Measurements from ENCODE around the gene PIP5K1B.

Gene PIP5K1B

GRCh38 chr9:68950689-68951088 lies 245.6 kb downstream of the PIP5K1B start:
- no peak overlapping the region for H3K27ac ChIP-seq

GRCh38 chr9:68951879-68952659 lies 247.0 kb downstream of the PIP5K1B start:
- no peak for TF ChIP-seq ZFX (IDR thresholded peaks at IDR 0.05)
- TF ChIP-seq CTCF (conservative IDR thresholded peaks at IDR 0.05), result no peak
- no peak overlapping the region for H3K27ac ChIP-seq

More at GRCh38 chr9:68950689-68951088, 245.6 kb downstream of the PIP5K1B start:
- no peak for TF ChIP-seq ZFX (IDR thresholded peaks at IDR 0.05)
- TF ChIP-seq CTCF (conservative IDR thresholded peaks at IDR 0.05), result no peak

- no peak overlapping the region for H3K27ac ChIP-seq
- TF ChIP-seq ZFX (IDR thresholded peaks at IDR 0.05) (no peak), CTCF (conservative IDR thresholded peaks at IDR 0.05) (no peak)
These were observed 248.7 kb downstream of the PIP5K1B start for GRCh38 chr9:68953771-68954170.

GRCh38 chr9:68955330-68955729 lies 250.3 kb downstream of the PIP5K1B start:
- no peak overlapping the region for H3K27ac ChIP-seq
- TF ChIP-seq ZFX (IDR thresholded peaks at IDR 0.05) (no peak), CTCF (conservative IDR thresholded peaks at IDR 0.05) (no peak)

GRCh38 chr9:68957479-68957878 lies 252.4 kb downstream of the PIP5K1B start:
- H3K27ac ChIP-seq, result no peak overlapping the region
- TF ChIP-seq ZFX (IDR thresholded peaks at IDR 0.05), result no peak
- TF ChIP-seq CTCF (conservative IDR thresholded peaks at IDR 0.05), result no peak

GRCh38 chr9:68961587-68961986 lies 256.5 kb downstream of the PIP5K1B start:
- H3K27ac ChIP-seq, result no peak overlapping the region
- TF ChIP-seq CTCF (conservative IDR thresholded peaks at IDR 0.05), result no peak

GRCh38 chr9:68963416-68963815 lies 258.4 kb downstream of the PIP5K1B start:
- peak overlapping the region; percentile 20; the same call in 1 of the 2 replicates for H3K27ac ChIP-seq
- TF ChIP-seq CTCF (conservative IDR thresholded peaks at IDR 0.05), result no peak
- no peak for TF ChIP-seq ZFX (IDR thresholded peaks at IDR 0.05)

Measured in C4-2B (cell line).